ENCODE results near the gene CTDSPL.

Gene CTDSPL

GRCh38 chr3:37956723-37957538 is 95.3 kb downstream of the CTDSPL start:
- no peaks in the 10 kb centered on the region for H3K9me2 ChIP-seq (replicated peaks; ENCODE audit: insufficient read depth, low read length)
- peak overlapping the region; percentile 62 for H2AFZ ChIP-seq (ENCODE audit: low read length)
- H3K27ac ChIP-seq (ENCODE audit: low read length): peak overlapping the region; percentile 39; the same call in 1 of the 2 replicates
- no peak overlapping the region for H3K4me3 ChIP-seq (ENCODE audit: low read length)
- no peaks in the 10 kb centered on the region for H3K79me2 ChIP-seq (ENCODE audit: low read length)
- H3K4me1 ChIP-seq (ENCODE audit: low read length): peaks cover 18% of the 10 kb centered on the region
- no peaks in the 10 kb centered on the region for H4K20me1 ChIP-seq (ENCODE audit: insufficient read depth, low read length)
- H3K36me3 ChIP-seq (replicated peaks; ENCODE audit: insufficient read depth, low read length): no peaks in the 10 kb centered on the region
- TF ChIP-seq, protein P1, sequence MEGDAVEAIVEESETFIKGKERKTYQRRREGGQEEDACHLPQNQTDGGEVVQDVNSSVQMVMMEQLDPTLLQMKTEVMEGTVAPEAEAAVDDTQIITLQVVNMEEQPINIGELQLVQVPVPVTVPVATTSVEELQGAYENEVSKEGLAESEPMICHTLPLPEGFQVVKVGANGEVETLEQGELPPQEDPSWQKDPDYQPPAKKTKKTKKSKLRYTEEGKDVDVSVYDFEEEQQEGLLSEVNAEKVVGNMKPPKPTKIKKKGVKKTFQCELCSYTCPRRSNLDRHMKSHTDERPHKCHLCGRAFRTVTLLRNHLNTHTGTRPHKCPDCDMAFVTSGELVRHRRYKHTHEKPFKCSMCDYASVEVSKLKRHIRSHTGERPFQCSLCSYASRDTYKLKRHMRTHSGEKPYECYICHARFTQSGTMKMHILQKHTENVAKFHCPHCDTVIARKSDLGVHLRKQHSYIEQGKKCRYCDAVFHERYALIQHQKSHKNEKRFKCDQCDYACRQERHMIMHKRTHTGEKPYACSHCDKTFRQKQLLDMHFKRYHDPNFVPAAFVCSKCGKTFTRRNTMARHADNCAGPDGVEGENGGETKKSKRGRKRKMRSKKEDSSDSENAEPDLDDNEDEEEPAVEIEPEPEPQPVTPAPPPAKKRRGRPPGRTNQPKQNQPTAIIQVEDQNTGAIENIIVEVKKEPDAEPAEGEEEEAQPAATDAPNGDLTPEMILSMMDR (IDR thresholded peaks at IDR 0.05; ENCODE audit: low read length): no peak
- TF ChIP-seq EZH2 (optimal IDR thresholded peaks at IDR 0.05; ENCODE audit: low read depth, low read length) (no peak), EZH2phosphoT487 (IDR thresholded peaks at IDR 0.05; ENCODE audit: low read length) (no peak)
- H3F3A ChIP-seq (ENCODE audit: insufficient read depth, low read length): 0 out of 2 replicates have a peak, but pooled peaks cover 4% of the 10 kb centered on the region
- H3K4me2 ChIP-seq (ENCODE audit: low read depth, low read length): peak overlapping the region; percentile 59
- peak; percentile 43 for DNase-seq
- no peaks in the 10 kb centered on the region for H3K9me3 ChIP-seq (replicated peaks; ENCODE audit: insufficient read depth, low read length)
- peak overlapping the region; percentile 11; the same call in 1 of the 2 replicates for H3K9ac ChIP-seq (ENCODE audit: low read length)
- no peaks in the 10 kb centered on the region for H3K27me3 ChIP-seq (replicated peaks; ENCODE audit: insufficient read depth, low read length)

- H3K4me2 ChIP-seq (ENCODE audit: low read depth, low read length): peak overlapping the region; percentile 59
- TF ChIP-seq EZH2phosphoT487 (IDR thresholded peaks at IDR 0.05; ENCODE audit: low read length) (no peak), EZH2 (optimal IDR thresholded peaks at IDR 0.05; ENCODE audit: low read depth, low read length) (no peak)
- TF ChIP-seq, protein P1 (IDR thresholded peaks at IDR 0.05; ENCODE audit: low read length): no peak
These were observed 95.9 kb downstream of the CTDSPL start for GRCh38 chr3:37957539-37957936.

GRCh38 chr3:37961622-37962431 is 100.1 kb downstream of the CTDSPL start:
- no peaks in the 10 kb centered on the region for H3K9me3 ChIP-seq (replicated peaks; ENCODE audit: insufficient read depth, low read length)
- no peak overlapping the region for H3K4me2 ChIP-seq (ENCODE audit: low read depth, low read length)
- H3K4me1 ChIP-seq (ENCODE audit: low read length): peaks cover 7% of the 10 kb centered on the region
- no peaks in the 10 kb centered on the region for H3K36me3 ChIP-seq (replicated peaks; ENCODE audit: insufficient read depth, low read length)
- no peak overlapping the region for H3K27ac ChIP-seq (ENCODE audit: low read length)
- DNase-seq: no peak
- TF ChIP-seq EZH2phosphoT487 (IDR thresholded peaks at IDR 0.05; ENCODE audit: low read length) (no peak), EZH2 (optimal IDR thresholded peaks at IDR 0.05; ENCODE audit: low read depth, low read length) (no peak)
- TF ChIP-seq, protein P1 (IDR thresholded peaks at IDR 0.05; ENCODE audit: low read length): no peak
- no peaks in the 10 kb centered on the region for H3K9me2 ChIP-seq (replicated peaks; ENCODE audit: insufficient read depth, low read length)
- H3K4me3 ChIP-seq (ENCODE audit: low read length): no peak overlapping the region
- H3K9ac ChIP-seq (ENCODE audit: low read length): no peak overlapping the region
- H3F3A ChIP-seq (ENCODE audit: insufficient read depth, low read length): 0 out of 2 replicates have a peak, but pooled peaks cover 4% of the 10 kb centered on the region
- H4K20me1 ChIP-seq (ENCODE audit: insufficient read depth, low read length): no peaks in the 10 kb centered on the region
- no peak overlapping the region for H2AFZ ChIP-seq (ENCODE audit: low read length)
- H3K27me3 ChIP-seq (replicated peaks; ENCODE audit: insufficient read depth, low read length): no peaks in the 10 kb centered on the region
- H3K79me2 ChIP-seq (ENCODE audit: low read length): no peaks in the 10 kb centered on the region

More at GRCh38 chr3:37957539-37957936, 95.9 kb downstream of the CTDSPL start:
- Histone ChIP-seq H3F3A (ENCODE audit: insufficient read depth, low read length) (0 out of 2 replicates have a peak, but pooled peaks cover 4% of the 10 kb centered on the region), H3K27me3 (replicated peaks; ENCODE audit: insufficient read depth, low read length) (no peaks in the 10 kb centered on the region), H3K27ac (ENCODE audit: low read length) (peak overlapping the region; percentile 39; the same call in 1 of the 2 replicates), H3K9ac (ENCODE audit: low read length) (peak overlapping the region; percentile 11; the same call in 1 of the 2 replicates), H3K9me2 (replicated peaks; ENCODE audit: insufficient read depth, low read length) (no peaks in the 10 kb centered on the region), H3K36me3 (replicated peaks; ENCODE audit: insufficient read depth, low read length) (no peaks in the 10 kb centered on the region), H3K4me3 (ENCODE audit: low read length) (no peak overlapping the region), H3K9me3 (replicated peaks; ENCODE audit: insufficient read depth, low read length) (no peaks in the 10 kb centered on the region), H3K4me1 (ENCODE audit: low read length) (peaks cover 18% of the 10 kb centered on the region), H2AFZ (ENCODE audit: low read length) (peak overlapping the region; percentile 62), H3K79me2 (ENCODE audit: low read length) (no peaks in the 10 kb centered on the region), H4K20me1 (ENCODE audit: insufficient read depth, low read length) (no peaks in the 10 kb centered on the region)
- no peak for DNase-seq
